Endothelial cell of hepatic sinusoid (primary cell): ENCODE data around the gene PIEZO1.

Experiments used
- in situ Hi-C: cut with HindIII; loops from 2 replicates; pipeline ENCODE4 v1.10.0; 2017; ENCODE audit warnings: low sequenced_read_pairs

PIEZO1 gene

GRCh38 chr16:88771294-88771772 lies 13.7 kb downstream of the PIEZO1 start:
- in situ Hi-C loops: loop anchor here (25.0 kb wide), 1 partner anchor 91 kb away; the partner anchor contains the start of genes GALNS, PABPN1L and TRAPPC2L

GRCh38 chr16:88770461-88771293 lies 14.3 kb downstream of the PIEZO1 start:
- in situ Hi-C loops: loop anchor here (25.0 kb wide), 1 partner anchor 92 kb away; the partner anchor contains the start of genes GALNS, PABPN1L and TRAPPC2L

GRCh38 chr16:88769617-88770460 lies 15.2 kb downstream of the PIEZO1 start:
- in situ Hi-C loops: loop anchor here (25.0 kb wide), 1 partner anchor 92 kb away; the partner anchor contains the start of genes GALNS, PABPN1L and TRAPPC2L

GRCh38 chr16:88768071-88768783 lies 16.8 kb downstream of the PIEZO1 start:
- in situ Hi-C loops: loop anchor here (25.0 kb wide), 1 partner anchor 94 kb away; the partner anchor contains the start of genes GALNS, PABPN1L and TRAPPC2L

- in situ Hi-C loops: loop anchor here (25.0 kb wide), 1 partner anchor 95 kb away; the partner anchor contains the start of genes GALNS, PABPN1L and TRAPPC2L
Observed at GRCh38 chr16:88767546-88768070, 17.4 kb downstream of the PIEZO1 start.

- in situ Hi-C loops: loop anchor here (25.0 kb wide), 1 partner anchor 95 kb away; the partner anchor contains the start of genes GALNS, PABPN1L and TRAPPC2L
Observed at GRCh38 chr16:88766975-88767374, 18.0 kb downstream of the PIEZO1 start.

GRCh38 chr16:88764913-88765349 lies 20.1 kb downstream of the PIEZO1 start:
- in situ Hi-C loops: loop anchor here (25.0 kb wide), 1 partner anchor 97 kb away; the partner anchor contains the start of genes GALNS, PABPN1L and TRAPPC2L

GRCh38 chr16:88764080-88764479 lies 20.9 kb downstream of the PIEZO1 start:
- in situ Hi-C loops: loop anchor here (25.0 kb wide), 1 partner anchor 98 kb away; the partner anchor contains the start of genes GALNS, PABPN1L and TRAPPC2L

GRCh38 chr16:88763502-88764053 lies 21.4 kb downstream of the PIEZO1 start:
- in situ Hi-C loops: loop anchor here (25.0 kb wide), 1 partner anchor 99 kb away; the partner anchor contains the start of genes GALNS, PABPN1L and TRAPPC2L

- in situ Hi-C loops: loop anchor here (25.0 kb wide), 1 partner anchor 99 kb away; the partner anchor contains the start of genes GALNS, PABPN1L and TRAPPC2L
Observed at GRCh38 chr16:88762941-88763340, 22.1 kb downstream of the PIEZO1 start.

- in situ Hi-C loops: loop anchor here (25.0 kb wide), 1 partner anchor 100 kb away; the partner anchor contains the start of genes GALNS, PABPN1L and TRAPPC2L
Observed at GRCh38 chr16:88762258-88762870, 22.7 kb downstream of the PIEZO1 start.

GRCh38 chr16:88761830-88762229 lies 23.2 kb downstream of the PIEZO1 start:
- in situ Hi-C loops: loop anchor here (25.0 kb wide), 1 partner anchor 100 kb away; the partner anchor contains the start of genes GALNS, PABPN1L and TRAPPC2L

- in situ Hi-C loops: loop anchor here (25.0 kb wide), 1 partner anchor 101 kb away; the partner anchor contains the start of genes GALNS, PABPN1L and TRAPPC2L
Observed at GRCh38 chr16:88761143-88761534, 23.9 kb downstream of the PIEZO1 start.

- in situ Hi-C loops: loop anchor here (25.0 kb wide), 1 partner anchor 102 kb away; the partner anchor contains the start of genes GALNS, PABPN1L and TRAPPC2L
Observed at GRCh38 chr16:88760424-88761142, 24.4 kb downstream of the PIEZO1 start.

GRCh38 chr16:88759976-88760350 lies 25.1 kb downstream of the PIEZO1 start:
- in situ Hi-C loops: loop anchor here (10.0 to 25.0 kb wide), 2 partner anchors 102 to 415 kb away; partner anchors contain the start of genes CDH15, GALNS, PABPN1L and TRAPPC2L

- in situ Hi-C loops: loop anchor here (10.0 to 25.0 kb wide), 2 partner anchors 103 to 415 kb away; partner anchors contain the start of genes CDH15, GALNS, PABPN1L and TRAPPC2L
Observed at GRCh38 chr16:88759245-88759975, 25.6 kb downstream of the PIEZO1 start.

- in situ Hi-C loops: loop anchor here (10.0 to 25.0 kb wide), 2 partner anchors 103 to 416 kb away; partner anchors contain the start of genes CDH15, GALNS, PABPN1L and TRAPPC2L
Observed at GRCh38 chr16:88758944-88759244, 26.1 kb downstream of the PIEZO1 start.
